Lung (tissue), 12 donors: ENCODE results near the gene COG4. TPM values are rescaled to one million over a fixed set of nuclear protein-coding genes. Genes with fewer than 3 reads are reported as not detected.
A peak's percentile ranks its signal among the peaks of the same experiment; 100 is the strongest.

Experiments
- ATAC-seq: fragments of 200-7000 bp; cut with Tn5 transposase; one replicate; pipeline ENCODE4 v1.9.1; 2020; ENCODE audit warnings: moderate number of reproducible peaks; ENCODE audit not compliant: insufficient read depth, low FRiP score
- DNase-seq, 3 donors: peaks; one replicate each; pipeline ENCODE4 v3.0.0-alpha.2; 2013 to 2017
- H3K27ac ChIP-seq, 2 donors: one replicate each; pipeline ENCODE4 v1.5.1; 2013; ENCODE audit warnings: mild to moderate bottlenecking in 2 of 2, moderate library complexity in 2 of 2, control low read depth in 1 of 2, inconsistent platforms in 1 of 2, low read depth in 1 of 2, low read length in 1 of 2
- H3K27me3 ChIP-seq, 3 donors: one replicate each; pipeline ENCODE4 v1.5.1; 2013; ENCODE audit warnings: low read length in 2 of 3; ENCODE audit not compliant: control insufficient read depth in 3 of 3, insufficient read depth in 3 of 3
- H3K36me3 ChIP-seq, 4 donors: one replicate each; pipeline ENCODE4 v1.5.1; 2013; ENCODE audit warnings: low read length in 4 of 4, mild to moderate bottlenecking in 1 of 4, moderate library complexity in 1 of 4; ENCODE audit not compliant: control insufficient read depth in 4 of 4, insufficient read depth in 4 of 4
- H3K4me1 ChIP-seq, 5 donors: one replicate each; pipeline ENCODE4 v1.5.1; 2013; ENCODE audit warnings: low read length in 5 of 5, mild to moderate bottlenecking in 2 of 5, moderate library complexity in 1 of 5; ENCODE audit not compliant: control insufficient read depth in 5 of 5, insufficient read depth in 5 of 5
- H3K4me3 ChIP-seq: one replicate; pipeline ENCODE4 v1.5.1; 2013; ENCODE audit warnings: mild to moderate bottlenecking, control low read depth, moderate library complexity
- H3K9ac ChIP-seq, 2 donors: one replicate each; pipeline ENCODE4 v1.5.1; 2013; ENCODE audit warnings: low read length in 2 of 2, control low read depth in 1 of 2; ENCODE audit not compliant: insufficient read depth in 1 of 2
- H3K9me3 ChIP-seq, 4 donors: one replicate each; pipeline ENCODE4 v1.5.1; 2013; ENCODE audit warnings: low read length in 3 of 4, mild to moderate bottlenecking in 1 of 4, moderate library complexity in 1 of 4; ENCODE audit not compliant: control insufficient read depth in 4 of 4, insufficient read depth in 3 of 4
- WGBS, 2 donors: extraction: QIAGEN DNeasy Blood & Tissue Kit; methylation state at CpG; one replicate each; pipeline ENCODE4 v1.1.7; 2013; 5-methylcytosine and 5-hydroxymethylcytosine counted together
- polyA plus RNA-seq, 2 donors: library from polyadenylated mRNA; stranded (reverse); fragments of 200-250 nt; gene quantifications; one replicate each; pipeline ENCODE4 v1.2.1, GENCODE V29; 2013
- total RNA-seq, 2 donors: library from RNA; depleted of rRNA in 1 of 2; stranded (reverse); fragments of >200 nt in 1 of 2; gene quantifications; one replicate each; pipeline ENCODE4 v1.2.1, GENCODE V29; 2014 to 2021
- TF ChIP-seq, protein P1 (sequence below): IDR thresholded peaks from 2 replicates; pipeline ENCODE4 v1.5.1; 2012; ENCODE audit warnings: mild to moderate bottlenecking; ENCODE audit errors: control extremely low read depth, extremely low read depth
- donor health status: control.
- donor health status: control.
- donor health status: Bipolar disorder and iron deficiency.
- donor health status: healthy.
- donor health status: DM: yes; HTN: yes; CAD: no.

Gene COG4
- total and polyA plus RNA-seq, 4 donors, result 29.3 to 65.8 (median 39.4) TPM

DNA sequence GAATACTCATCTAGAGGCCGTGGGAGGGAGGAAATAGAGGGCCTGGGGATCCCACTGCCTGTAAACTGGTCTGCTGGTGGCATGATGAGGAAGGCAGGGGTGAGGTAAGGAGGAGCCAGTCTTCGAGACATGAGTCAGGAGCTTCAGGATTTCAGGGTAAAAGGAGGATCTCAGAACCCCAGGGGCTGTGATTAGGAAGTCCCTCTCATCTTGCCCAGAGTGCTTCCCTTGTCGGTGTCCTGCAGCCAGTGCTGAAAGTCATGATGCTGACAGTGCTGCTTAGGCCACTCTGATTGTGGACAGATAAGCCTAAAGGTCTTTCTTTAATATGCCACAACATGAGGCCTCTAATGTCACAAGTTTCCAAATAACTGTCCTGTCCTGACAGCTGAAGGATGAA, 29.6 kb downstream of the COG4 start:
- Histone ChIP-seq H3K27ac (no peak overlapping the region), H3K4me3 (no peak overlapping the region), H3K36me3 (peaks cover 12 to 49% (median 30%) of the 10 kb centered on the region in 4 donors), H3K9me3 (peaks cover 0 to 2% (median 0%) of the 10 kb centered on the region in 4 donors), H3K27me3 (no peaks in the 10 kb centered on the region), H3K4me1 (peaks cover 0 to 2% (median 0%) of the 10 kb centered on the region in 5 donors), H3K9ac (no peak overlapping the region)
- TF ChIP-seq, protein P1, sequence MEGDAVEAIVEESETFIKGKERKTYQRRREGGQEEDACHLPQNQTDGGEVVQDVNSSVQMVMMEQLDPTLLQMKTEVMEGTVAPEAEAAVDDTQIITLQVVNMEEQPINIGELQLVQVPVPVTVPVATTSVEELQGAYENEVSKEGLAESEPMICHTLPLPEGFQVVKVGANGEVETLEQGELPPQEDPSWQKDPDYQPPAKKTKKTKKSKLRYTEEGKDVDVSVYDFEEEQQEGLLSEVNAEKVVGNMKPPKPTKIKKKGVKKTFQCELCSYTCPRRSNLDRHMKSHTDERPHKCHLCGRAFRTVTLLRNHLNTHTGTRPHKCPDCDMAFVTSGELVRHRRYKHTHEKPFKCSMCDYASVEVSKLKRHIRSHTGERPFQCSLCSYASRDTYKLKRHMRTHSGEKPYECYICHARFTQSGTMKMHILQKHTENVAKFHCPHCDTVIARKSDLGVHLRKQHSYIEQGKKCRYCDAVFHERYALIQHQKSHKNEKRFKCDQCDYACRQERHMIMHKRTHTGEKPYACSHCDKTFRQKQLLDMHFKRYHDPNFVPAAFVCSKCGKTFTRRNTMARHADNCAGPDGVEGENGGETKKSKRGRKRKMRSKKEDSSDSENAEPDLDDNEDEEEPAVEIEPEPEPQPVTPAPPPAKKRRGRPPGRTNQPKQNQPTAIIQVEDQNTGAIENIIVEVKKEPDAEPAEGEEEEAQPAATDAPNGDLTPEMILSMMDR, result no peak
- WGBS, 2 donors, result 86 to 87% methylated on average over 3 of the region's 3 CpGs
- ATAC-seq (no peak), DNase-seq (no peak)

DNA sequence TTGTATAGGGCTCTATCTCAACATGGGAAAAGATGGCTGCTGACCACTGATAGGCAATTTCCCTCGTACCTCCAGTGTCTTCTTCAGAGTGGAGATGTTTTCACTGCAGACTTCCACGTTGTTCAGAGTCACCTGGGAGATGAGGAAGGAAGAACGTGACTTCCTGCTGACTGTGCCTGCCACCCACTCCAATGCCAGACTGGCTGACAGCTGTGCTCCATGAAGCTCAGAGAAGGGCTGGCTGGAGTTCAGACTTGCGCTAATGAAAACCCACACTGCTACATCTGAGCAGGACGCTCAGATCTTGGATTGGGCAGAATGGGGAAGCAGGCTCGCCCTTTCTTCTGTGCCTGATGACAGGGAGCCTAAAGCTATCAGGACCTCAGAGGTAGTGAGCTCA, 33.1 kb downstream of the COG4 start:
- Histone ChIP-seq H3K36me3 (peaks cover 9 to 39% (median 28%) of the 10 kb centered on the region in 4 donors), H3K27ac (no peak overlapping the region), H3K9ac (no peak overlapping the region), H3K4me1 (peaks cover 0 to 2% (median 0%) of the 10 kb centered on the region in 5 donors), H3K9me3 (no peaks in the 10 kb centered on the region), H3K27me3 (no peaks in the 10 kb centered on the region), H3K4me3 (no peak overlapping the region)
- ATAC-seq, result no peak
- DNase-seq, result peak in 1 of 3 donors; percentile 13
- TF ChIP-seq, protein P1, result no peak
- WGBS, 2 donors, result 33 to 60% methylated on average over 6 of the region's 6 CpGs

- TF ChIP-seq, protein P1, result no peak
- ATAC-seq (no peak), DNase-seq (no peak)
- Histone ChIP-seq H3K36me3 (peaks cover 6 to 48% (median 25%) of the 10 kb centered on the region in 4 donors), H3K27me3 (no peaks in the 10 kb centered on the region), H3K4me1 (peaks cover 0 to 2% (median 0%) of the 10 kb centered on the region in 5 donors), H3K4me3 (no peak overlapping the region), H3K9me3 (no peaks in the 10 kb centered on the region), H3K9ac (no peak overlapping the region), H3K27ac (no peak overlapping the region)
- WGBS, 2 donors, result 92 to 94% methylated on average over 2 of the region's 2 CpGs
Measured at GRCh38 chr16:70484867-70485266, 38.5 kb downstream of the COG4 start.

DNA sequence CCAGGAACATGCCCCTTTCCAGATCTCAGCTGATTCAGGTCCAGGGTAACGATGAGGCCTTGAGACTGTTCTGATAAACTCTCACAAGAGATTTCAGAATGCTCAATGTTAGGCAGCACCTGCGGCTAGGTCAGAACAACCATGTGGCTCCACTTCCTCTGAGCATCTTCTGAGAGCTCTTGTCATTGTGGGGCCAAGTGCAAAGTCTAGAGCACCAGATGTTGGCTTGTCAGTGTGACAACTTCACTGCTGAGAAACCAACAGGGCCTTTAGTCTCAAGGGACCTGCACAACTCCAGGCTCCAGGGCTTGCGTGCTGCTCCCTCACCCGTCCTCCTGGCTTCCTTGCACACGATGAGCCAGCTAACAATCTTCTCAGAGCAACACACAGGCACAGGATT, 39.9 kb downstream of the COG4 start:
- DNase-seq (no peak), ATAC-seq (no peak)
- TF ChIP-seq, protein P1, result no peak
- Histone ChIP-seq H3K27ac (no peak overlapping the region), H3K4me1 (peaks cover 0 to 6% (median 0%) of the 10 kb centered on the region in 5 donors), H3K27me3 (no peaks in the 10 kb centered on the region), H3K9me3 (no peaks in the 10 kb centered on the region), H3K36me3 (peaks cover 4 to 60% (median 27%) of the 10 kb centered on the region in 4 donors), H3K4me3 (no peak overlapping the region), H3K9ac (no peak overlapping the region)
- 93 to 96% methylated on average over 5 of the region's 5 CpGs for WGBS, 2 donors
